8988T (cell line): ENCODE measurements around the gene CD180.
"Not testable (repeated sequence)": the region's sequence is repeated elsewhere in the genome, so short reads cannot be mapped to it uniquely, and the experiment has no call there.

Experiments
- DNase-seq: peaks from one replicate; pipeline ENCODE4 v3.0.0; 2011

CD180 gene

GRCh38 chr5:67187006-67187715, 9.4 kb downstream of the CD180 start:
- no peak for DNase-seq

GRCh38 chr5:67183859-67184258, 12.7 kb downstream of the CD180 start:
- no peak for DNase-seq

- no peak for DNase-seq
Observed at GRCh38 chr5:67182301-67182790, 14.3 kb downstream of the CD180 start.

GRCh38 chr5:67181648-67182221, 14.9 kb downstream of the CD180 start:
- no peak for DNase-seq

- no peak for DNase-seq
Observed at GRCh38 chr5:67179697-67180361, 16.8 kb downstream of the CD180 start.

- DNase-seq, result no peak
Observed at GRCh38 chr5:67178966-67179365, 17.6 kb downstream of the CD180 start.

- no peak for DNase-seq
Observed at GRCh38 chr5:67178085-67178484, 18.5 kb downstream of the CD180 start.

- no peak for DNase-seq
Observed at GRCh38 chr5:67176936-67177335, 19.7 kb downstream of the CD180 start.

- no peak for DNase-seq
Observed at GRCh38 chr5:67173959-67174358, 22.6 kb downstream of the CD180 start.

- DNase-seq, result not testable (repeated sequence)
Observed at GRCh38 chr5:67173351-67173750, 23.2 kb downstream of the CD180 start.

- DNase-seq, result no peak
Observed at GRCh38 chr5:67170767-67171166, 25.8 kb downstream of the CD180 start.

- no peak for DNase-seq
Observed at GRCh38 chr5:67168069-67168468, 28.5 kb downstream of the CD180 start.

- DNase-seq, result no peak
Observed at GRCh38 chr5:67166460-67167285, 29.9 kb downstream of the CD180 start.

GRCh38 chr5:67165526-67166459, 30.8 kb downstream of the CD180 start:
- DNase-seq, result peak; percentile 65

- DNase-seq, result no peak
Observed at GRCh38 chr5:67164856-67165525, 31.6 kb downstream of the CD180 start.

GRCh38 chr5:67163863-67164595, 32.6 kb downstream of the CD180 start:
- DNase-seq, result no peak

- no peak for DNase-seq
Observed at GRCh38 chr5:67163231-67163756, 33.3 kb downstream of the CD180 start.

- DNase-seq, result no peak
Observed at GRCh38 chr5:67161767-67162166, 34.8 kb downstream of the CD180 start.

- DNase-seq, result no peak
Observed at GRCh38 chr5:67160985-67161384, 35.6 kb downstream of the CD180 start.

- no peak for DNase-seq
Observed at GRCh38 chr5:67160272-67160671, 36.3 kb downstream of the CD180 start.
